Measurements from ENCODE around the gene C11orf98.
A peak's percentile ranks its signal among the peaks of the same experiment; 100 is the strongest.
"Not testable (repeated sequence)": the region's sequence is repeated elsewhere in the genome, so short reads cannot be mapped to it uniquely, and the experiment has no call there.

Gene C11orf98

DNA sequence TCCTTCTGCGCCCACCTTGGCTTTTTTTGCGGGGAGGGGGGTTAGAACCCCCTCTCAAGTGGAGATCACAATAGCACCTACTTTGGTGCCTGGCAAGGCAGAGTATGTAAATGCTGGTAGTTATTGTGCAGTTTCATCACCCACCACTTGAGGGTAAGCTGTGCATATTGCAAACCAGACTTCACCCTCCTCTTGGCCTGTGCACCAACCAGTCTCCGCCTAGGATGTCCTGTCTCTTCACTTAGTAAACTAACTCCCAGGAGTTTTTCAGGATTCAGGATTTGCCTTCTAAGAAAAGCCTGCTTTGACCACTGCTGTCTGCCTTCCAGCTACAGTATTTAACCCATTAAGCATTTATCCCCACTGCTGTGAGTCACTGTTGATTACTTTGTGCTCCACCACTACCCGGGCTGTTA lies 15.8 kb upstream of the C11orf98 start:
- peak; percentile 69 for DNase-seq

DNA sequence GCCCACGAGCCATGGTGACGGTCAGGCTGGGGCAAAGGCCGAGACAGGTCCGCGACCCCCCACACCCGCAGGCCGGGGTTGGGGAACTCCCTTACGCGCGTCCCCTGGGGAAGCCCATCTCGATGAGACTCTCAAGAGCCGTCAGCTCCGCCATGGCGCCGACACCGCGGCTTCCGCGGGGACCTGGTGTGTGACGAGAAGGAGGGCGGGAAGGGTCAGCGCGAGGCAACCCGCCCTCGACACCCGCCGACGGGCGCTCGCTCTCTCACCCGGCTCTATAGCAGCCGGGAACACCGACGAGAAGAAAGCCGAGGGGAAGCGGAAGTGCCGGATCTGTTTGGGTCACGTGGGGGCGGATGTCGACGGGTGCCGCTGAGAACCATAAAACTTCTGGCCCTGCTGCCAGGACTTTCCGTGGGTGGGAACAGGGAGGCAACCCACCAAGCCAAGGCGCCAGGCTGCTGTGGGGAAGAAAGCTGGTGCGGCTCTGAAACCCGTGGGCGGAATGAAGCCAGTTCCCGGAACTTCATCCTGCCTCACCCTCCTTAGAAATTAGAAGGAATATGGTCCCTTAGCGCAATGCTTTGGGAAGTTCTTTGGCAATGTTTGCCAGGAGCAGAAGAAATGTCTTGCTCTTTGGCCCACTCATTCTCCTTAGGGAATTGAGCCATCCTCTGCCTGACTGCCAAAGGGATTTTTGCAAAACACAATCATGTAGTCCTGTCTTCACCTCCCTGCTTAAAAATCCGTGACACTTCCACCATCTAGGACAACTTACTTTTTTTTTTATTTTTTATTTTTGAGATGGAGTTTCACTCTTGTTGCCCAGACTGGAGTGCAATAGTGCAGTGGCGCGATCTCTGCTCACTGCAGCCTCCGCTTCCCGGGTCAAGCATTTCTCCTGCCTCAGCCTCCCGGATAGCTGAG lies 14.0 kb upstream of the C11orf98 start, which contains the start of gene UBXN1:
TSS of gene UBXN1 (minus strand) at position 304 of the 927 bp plus-strand sequence. CDS start at position 154, 150 bp downstream.
- DNase-seq, result peak; percentile 89

DNA sequence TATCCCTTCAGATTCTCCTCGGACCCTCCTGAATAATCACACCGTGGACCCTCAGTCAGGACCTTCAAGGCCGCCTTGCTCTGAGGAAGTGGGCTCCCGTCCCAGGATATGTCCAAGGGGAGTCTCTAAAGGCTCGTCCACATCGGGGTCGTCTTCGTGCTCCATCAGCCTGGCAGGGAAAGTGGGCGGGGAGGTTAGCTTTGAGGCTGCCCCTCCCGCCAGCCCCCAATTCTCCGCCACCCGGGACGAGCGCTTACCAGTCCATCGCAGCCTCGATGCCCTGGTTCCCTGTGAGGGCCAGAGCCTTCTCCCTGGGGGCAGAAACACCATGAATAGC lies 13.4 kb upstream of the C11orf98 start:
- DNase-seq, result no peak

DNA sequence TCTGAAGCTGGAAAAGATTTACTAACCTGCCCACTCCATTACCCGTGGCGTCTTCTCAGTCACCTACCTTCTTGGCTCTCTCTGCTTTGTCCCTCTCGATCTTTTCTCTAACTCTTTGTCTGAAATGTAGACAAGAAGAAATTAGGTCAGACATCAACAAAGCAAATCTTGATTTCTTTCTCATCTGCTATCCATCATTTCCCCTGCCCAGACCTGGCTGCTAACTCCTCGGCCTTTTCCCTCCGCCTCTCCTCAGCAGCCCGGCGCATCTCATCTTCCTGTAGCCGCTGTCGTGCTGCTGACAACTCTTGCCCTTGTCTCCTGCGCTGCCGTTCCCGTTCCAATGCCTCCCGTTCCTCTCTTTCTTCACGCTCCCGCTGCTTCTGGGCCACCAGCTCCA lies 12.7 kb upstream of the C11orf98 start:
- DNase-seq, result no peak

DNA sequence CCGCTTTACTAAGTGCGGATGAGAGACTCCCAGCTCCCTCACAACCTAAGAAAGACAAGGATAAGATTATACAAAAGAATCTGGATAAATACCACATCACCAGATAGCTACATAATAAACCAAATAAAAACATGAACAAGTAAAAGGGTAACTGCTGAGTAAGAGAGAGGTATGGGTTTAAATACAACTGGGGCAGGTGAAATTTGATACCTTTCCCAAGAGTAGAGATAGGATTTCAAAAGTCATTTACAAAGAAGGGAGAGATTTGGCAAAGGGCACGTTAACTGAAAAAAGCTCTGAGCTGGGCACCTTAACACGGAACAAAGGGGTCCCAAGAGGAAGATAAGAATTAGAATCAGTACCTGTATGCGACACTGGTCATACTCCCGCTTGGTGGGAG lies 12.1 kb upstream of the C11orf98 start:
- no peak for DNase-seq

DNA sequence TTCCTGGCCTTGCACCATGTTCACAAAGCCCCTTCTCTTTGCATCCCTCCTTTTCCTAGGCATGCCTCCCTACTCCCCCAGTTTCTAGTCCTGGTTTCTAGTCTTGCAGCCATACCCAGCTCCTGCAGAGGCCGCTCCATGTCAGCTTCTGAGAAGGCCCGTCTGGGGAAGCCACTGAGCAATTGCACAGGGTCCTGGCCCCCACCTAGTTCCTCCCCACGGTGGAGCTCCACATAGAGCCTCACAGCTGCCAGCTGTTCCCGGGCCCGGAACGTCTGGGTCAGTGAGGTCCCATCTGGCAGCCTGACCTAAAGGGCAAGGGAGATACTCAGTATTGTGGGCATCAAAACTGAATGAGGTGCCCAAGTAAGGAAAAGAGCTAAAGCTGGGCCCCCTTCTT lies 11.7 kb upstream of the C11orf98 start:
- no peak for DNase-seq

DNA sequence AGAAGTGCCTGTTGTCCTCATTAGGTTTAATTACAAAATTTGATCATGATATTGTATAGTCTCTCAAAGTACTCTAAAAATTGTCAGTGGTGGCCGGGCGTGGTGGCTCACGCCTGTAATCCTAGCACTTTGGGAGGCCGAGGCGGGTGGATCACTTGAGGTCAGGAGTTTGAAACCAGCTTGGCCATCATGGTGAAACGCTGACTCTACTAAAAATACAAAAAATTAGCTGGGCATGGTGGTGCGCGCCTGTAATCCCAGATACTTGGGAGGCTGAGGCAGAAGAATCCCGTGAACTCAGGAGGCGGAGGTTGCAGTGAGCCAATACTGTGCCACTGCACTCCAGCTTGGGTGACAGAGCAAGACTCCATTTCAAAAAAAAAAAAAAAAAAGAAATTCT lies 10.4 kb upstream of the C11orf98 start:
- not testable (repeated sequence) for DNase-seq

DNA sequence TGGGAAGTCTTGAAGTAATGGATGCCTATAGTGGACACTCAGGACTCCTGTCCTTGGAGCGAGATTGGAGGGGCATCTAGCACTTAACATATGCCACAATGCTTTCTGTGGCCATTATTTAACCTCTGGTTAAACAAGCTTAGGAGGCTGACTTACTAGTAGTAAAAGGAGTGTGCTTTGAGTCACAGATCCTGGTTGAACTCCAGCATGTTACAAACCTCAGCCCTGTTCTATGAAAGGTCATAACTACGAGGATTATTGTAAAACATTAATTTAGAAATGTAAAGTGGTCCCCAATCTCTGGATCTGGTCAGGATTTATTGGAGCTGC lies 8.2 kb upstream of the C11orf98 start:
- no peak for DNase-seq

DNA sequence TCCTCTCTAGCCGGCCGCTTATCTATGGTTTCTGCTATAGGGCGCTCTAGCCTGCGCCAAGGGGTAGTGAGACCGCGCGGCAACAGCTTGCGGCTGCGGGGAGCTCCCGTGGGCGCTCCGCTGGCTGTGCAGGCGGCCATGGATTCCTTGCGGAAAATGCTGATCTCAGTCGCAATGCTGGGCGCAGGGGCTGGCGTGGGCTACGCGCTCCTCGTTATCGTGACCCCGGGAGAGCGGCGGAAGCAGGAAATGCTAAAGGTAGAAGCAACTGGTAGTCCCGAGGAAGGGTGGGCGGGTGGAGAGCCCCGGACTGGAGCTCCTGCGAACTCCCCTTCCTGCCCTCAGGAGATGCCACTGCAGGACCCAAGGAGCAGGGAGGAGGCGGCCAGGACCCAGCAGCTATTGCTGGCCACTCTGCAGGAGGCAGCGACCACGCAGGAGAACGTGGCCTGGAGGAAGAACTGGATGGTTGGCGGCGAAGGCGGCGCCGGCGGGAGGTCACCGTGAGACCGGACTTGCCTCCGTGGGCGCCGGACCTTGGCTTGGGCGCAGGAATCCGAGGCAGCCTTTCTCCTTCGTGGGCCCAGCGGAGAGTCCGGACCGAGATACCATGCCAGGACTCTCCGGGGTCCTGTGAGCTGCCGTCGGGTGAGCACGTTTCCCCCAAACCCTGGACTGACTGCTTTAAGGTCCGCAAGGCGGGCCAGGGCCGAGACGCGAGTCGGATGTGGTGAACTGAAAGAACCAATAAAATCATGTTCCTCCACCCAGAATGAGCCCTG lies 6.8 kb upstream of the C11orf98 start, which contains the start of the genes LBHD1 and UQCC3:
TSS of gene LBHD1 (minus strand) at position 660 of the 782 bp plus-strand sequence. CDS start 2,236 bp downstream, outside the sequence.
TSS of gene UQCC3 (plus strand) at position 66 of the 782 bp plus-strand sequence. CDS start at position 139, 73 bp downstream.
- peak; percentile 96 for DNase-seq

DNA sequence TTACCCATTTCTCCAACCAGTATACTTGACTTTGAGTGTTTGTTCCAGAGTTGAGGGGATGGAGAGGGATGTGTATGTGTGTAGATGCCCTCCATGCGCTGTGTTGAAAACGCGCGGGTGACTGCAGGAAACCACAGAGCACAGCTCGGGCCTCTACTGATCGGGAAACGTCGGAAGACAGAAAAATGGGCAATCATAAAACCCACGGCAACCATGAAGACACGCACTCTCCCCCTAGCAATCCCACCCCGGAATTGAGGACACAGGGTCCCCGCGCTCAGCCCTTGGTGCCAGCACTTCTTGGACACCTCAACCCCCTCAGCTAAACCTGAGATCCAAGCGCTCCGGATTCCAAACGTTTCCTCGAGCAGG lies 6.2 kb upstream of the C11orf98 start:
- no peak for DNase-seq

DNA sequence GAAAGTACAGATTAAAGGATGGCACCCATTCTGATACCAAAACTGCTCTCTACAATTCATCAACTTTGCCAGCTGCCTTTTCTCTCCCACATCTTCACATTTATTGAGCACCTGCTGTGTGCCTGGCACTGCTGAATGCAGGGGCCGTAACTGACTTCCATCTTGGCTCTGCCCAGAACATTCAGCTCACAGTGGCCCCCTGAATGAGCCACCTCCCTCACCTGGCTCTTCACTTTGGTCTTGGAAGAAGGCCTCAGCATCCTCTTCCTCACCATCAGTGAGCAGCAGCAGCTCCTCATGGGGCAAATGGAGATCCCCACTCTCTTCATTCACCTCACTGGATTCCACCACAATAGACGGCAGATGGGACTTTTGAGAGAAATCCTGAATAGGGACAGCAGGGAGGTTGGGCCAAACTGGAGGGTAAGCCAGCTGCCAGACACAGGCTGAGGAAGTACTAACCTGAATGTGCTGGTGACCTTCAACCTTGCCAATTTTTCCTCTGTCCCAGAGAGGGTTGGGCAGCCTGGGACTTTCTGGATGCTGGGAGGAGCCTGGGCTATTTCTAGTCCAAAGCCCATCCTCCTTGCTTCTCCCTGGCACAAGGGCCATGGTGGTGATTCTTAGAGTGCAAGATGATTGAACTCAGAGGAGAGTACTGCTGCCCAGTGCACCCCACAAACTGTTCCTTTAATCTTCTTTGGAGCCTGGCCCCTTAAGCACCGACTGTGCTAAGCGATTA lies 4.6 kb upstream of the C11orf98 start:
- DNase-seq, result no peak

DNA sequence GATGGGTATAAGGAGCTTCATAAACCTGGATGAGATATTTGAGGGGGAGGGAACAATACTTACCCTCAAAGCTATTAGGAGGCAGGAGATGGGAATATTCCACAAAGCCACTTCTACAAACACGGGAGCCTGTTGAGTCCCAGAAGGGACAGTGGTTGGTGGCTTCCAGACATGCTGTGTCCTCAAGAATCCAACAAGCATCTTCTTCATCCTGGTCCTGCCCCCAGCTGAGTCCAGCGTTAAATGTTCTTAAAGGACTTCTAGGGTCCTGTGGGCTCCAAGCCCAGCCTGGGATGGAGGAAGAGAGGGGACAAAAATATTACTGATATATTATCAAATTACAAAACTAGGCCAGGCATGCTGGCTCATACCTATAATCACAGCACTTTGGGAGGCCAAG lies 2.5 kb upstream of the C11orf98 start:
- no peak for DNase-seq

DNA sequence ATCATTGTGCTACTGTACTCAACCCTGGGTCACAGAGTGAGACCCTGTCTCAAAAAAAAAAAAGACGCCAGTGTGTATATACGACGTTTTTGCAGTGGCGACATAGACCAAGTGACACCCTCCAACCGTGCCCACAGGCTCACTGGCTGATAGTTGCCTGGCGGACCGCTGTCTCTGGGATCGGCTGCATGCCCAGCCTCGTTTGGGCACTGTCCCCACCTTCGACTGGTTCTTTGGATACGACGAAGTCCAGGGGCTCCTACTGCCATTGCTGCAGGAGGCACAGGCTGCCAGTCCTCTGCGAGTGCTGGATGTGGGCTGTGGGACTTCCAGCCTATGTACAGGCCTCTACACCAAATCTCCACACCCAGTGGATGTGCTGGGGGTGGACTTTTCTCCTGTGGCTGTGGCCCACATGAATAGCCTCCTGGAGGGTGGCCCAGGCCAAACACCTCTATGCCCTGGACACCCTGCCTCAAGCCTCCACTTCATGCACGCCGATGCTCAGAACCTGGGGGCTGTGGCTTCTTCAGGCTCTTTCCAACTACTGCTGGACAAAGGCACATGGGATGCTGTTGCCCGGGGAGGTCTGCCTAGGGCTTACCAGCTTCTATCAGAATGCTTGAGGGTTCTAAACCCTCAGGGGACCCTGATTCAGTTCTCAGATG lies 1.4 kb upstream of the C11orf98 start:
- peak; percentile 42 for DNase-seq

DNA sequence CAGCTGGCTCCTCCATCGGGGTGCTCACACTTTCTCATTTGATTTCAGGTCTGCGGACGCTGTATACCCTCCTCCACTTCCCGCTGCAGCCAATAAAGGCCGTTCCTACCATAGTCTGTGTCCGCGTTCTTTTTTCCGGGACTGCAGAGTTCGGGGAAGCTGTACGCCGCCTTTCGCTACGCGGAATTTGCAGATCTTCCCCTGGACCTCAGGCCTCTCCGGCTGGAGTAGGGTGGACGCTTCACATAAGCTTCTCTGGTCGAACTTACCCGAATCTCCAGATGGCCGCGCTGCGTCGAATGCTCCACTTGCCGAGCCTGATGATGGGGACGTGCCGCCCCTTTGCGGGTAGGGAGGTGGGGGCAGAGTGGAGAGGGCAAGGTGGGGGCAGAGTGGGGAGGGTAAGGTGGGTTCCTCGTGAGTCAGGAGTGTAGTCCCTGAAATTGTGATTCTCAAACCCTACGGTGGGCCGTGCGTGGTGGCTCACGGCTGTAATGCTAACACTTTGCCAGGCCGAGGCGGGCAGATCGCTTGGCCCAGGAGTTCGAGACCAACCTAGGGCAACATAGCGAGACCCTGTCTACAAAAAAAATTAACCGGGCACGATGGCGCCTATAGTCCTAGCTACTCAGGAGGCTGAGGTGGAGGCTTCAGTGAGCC lies 719 bp upstream of the C11orf98 start:
- DNase-seq, result peak; percentile 64

DNA sequence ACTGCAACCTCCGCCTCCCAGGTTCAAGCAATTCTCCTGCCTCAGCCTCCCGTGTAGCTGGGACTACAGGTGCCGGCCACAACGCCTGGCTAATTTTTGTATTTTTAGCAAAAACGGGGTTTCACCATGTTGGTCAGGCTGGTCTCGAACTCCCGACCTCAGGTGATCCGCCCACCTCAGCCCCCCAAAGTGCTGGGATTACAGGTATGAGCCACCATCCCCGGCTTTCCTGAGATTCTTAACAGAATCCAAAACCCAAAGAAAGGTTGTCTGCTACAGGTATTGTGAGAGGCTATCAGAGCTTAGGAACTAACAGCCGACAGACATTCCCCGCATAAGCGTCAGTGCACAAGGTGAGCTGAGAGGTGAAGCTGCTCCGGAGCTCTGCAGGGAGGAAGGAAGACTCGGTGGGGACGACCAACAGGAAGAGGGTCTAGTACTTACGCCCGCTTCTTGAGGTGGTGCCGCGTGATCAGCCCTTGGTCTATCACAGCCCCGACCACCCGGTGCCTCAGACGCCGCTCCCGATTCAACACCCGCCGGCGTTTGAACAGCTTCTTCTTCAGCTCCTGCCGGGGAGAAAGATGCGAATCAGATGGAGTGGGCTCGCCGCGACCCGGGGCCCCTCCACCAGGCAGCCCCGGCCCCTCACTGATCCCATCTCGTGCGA lies 470 bp downstream of the C11orf98 start:
- DNase-seq, result peak; percentile 59

DNA sequence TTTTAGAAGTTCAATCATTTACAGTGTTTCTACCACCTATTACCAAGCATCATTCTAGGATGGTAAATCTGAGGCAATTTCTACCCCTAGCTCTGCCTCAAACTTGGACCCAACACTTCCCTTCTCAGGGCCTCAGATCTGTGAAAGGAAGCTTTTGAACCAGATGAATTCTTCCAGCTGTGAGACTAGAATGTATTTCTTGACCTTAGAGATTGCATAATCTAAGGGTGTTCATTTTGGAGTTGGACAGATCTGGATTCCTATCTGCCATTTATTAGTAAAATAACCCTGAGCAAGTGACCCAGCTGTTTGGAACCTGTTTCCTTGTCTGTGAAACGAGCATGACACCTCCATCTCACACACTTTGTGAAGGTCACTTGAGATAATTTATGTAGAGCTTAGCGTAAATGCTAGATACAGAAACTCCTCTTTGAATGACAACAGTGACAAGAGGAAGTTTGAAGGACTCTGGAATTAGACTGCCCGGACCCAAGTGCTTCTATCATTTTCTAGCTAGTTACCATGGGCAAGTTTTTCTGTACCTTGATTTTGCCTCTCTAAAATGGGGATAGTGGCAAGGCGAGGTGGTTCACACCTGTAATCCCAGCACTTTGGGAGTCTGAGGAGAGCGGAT lies 8.1 kb downstream of the C11orf98 start:
- DNase-seq, result no peak

DNA sequence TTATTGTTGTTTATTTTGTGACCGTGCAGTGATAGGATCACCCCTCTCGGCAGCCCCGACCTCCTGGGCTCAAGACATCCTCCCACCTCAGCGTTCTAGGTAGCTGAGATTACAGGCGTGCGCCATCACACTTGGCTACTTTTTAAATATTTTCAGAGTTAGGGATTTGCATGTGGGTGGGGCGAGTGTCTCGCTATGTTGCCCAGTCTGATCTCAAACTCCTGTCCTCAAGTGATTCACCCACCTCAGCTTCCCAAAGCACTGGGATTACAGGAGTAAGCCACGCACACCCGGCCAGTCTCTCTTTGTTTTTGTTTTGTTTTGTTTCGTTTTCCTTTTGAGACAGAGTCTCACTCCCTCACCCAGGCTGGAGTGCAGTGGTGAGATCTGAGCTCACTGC lies 10.7 kb downstream of the C11orf98 start:
- peak; percentile 17 for DNase-seq

DNA sequence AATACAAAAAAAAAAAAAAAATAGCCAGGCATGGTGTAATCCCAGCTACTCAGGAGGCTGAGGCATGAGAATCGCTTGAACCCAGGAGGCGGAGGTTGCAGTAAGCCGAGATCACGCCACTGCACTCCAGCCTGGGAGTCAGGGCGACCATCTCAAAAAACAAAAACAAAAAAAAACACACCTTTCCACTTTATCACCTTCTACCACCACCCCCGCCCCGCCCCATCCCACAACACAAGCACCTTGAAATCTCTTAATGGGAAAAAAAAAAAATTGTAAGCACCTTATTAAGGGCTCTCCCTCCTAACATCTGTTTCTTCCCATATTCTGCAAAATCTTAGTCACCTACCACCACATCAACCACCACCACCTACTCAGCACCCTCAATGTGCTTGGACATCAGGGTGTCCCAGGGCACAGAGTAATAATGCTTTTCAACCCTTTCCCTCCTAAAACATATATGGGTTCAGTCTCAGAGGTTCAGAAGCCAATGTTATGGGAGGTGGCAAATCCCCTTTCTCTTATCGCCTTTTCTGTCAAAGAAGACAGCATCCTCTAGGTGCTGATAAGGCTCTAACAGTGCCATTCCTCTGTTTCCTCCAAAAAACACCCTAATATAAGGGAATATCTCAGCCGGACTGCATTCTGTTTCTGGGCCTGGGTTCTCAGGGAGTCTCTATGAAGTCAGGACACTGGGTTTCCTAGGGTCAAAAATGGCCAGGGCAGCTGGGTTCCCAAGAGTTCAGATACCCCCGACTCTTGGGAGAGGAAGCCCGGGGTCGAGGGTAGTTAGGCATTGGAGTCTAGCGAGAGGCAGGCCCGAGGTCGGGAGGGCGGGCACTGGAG lies 12.6 kb downstream of the C11orf98 start:
- DNase-seq, result peak; percentile 49

DNA sequence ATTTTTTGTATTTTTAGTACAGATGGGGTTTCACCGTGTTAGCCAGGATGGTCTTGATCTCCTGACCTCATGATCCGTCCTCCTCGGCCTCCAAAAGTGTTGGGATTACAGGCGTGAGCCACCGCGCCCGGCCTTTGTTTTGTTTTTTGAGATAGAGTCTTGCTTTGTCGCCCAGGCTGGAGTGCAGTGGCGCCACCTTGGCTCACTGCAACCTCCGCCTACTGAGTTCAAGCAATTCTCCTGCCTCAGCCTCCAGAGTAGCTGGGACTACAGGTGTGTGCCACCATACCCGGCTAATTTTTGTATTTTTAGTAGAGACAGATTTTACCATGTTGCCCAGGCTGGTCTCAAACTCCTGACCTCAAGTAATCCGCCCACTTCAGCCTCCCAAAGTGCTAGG lies 14.7 kb downstream of the C11orf98 start:
- not testable (repeated sequence) for DNase-seq

DNA sequence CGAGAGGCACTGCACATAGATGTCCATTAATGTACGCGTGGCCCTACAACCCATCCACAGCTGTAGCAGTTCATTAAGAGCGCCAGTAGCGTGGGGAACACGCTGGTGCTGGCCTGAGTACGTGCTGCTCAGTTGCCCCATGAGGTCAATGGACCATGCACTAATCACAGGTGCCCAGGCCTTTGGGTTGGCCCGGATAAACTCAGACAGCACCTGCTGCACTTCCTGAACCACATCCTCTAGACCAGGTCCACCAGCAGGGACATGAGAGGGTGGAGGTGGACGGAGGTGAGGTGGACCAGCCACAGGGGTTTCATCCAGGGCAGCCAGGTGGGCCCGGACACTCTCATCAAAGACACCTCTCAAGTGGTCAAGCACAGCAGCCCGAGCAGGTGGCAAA lies 15.5 kb downstream of the C11orf98 start:
- no peak for DNase-seq

Measured in activated CD4-positive, alpha-beta T cell treated with anti-CD3 and anti-CD28 coated beads, Interleukin-2, Interleukin-6, amounts not matched to agents 100 ng/mL and 50 ng/mL, durations not matched to agents 16 hours and 8 hours (primary cell).